Endothelial cell of umbilical vein (primary cell): ENCODE results near the gene ELMO1. TPM values are rescaled to one million over a fixed set of nuclear protein-coding genes. Genes with fewer than 3 reads are reported as not detected.

Experiments used
- BruUV-seq: library from RNA; stranded (reverse); fragments of 400-500 nt; replicated peaks from 2 replicates; lab custom pipeline; 2021; lab: Mats Ljungman, UMichigan
- CTCF ChIA-PET: fragments of 300-600, 350-600 bp; sonication (Branson Sonifier 250); formaldehyde crosslinking; loops from one replicate; lab custom pipeline; 2021; ENCODE audit warnings: antibody characterized with exemption, inconsistent platforms; lab: Charles Lee
- POLR2A ChIA-PET: fragments of 300-600, 350-600 bp; sonication (Branson Sonifier 250); formaldehyde crosslinking; loops from one replicate; lab custom pipeline; 2021; ENCODE audit warnings: antibody characterized with exemption, inconsistent platforms; lab: Charles Lee
- DNase-seq: peaks from one replicate; pipeline ENCODE4 v3.0.0-alpha.2; 2011; ENCODE audit warnings: low read depth, low spot score
- FAIRE-seq: peaks from 2 replicates; lab custom pipeline; 2011; peaks lifted over from hg19 to GRCh38; lab: Jason Lieb, UNC
- H2AFZ ChIP-seq: 2 replicates; pipeline ENCODE4 v1.6.0; 2012; ENCODE audit warnings: low read depth, low read length, control low read depth, inconsistent platforms
- H3K27ac ChIP-seq: 2 replicates; pipeline ENCODE4 v1.5.1; 2011; ENCODE audit warnings: low read depth, mild to moderate bottlenecking, control low read depth, low read length, moderate library complexity; ENCODE audit not compliant: insufficient read depth
- H3K27me3 ChIP-seq, 2 experiments: 2 replicates each; pipeline versions ENCODE4 v1.6.0 to v1.6.1; 2011; ENCODE audit warnings: low read length in 2 of 2, mixed read lengths in 1 of 2; ENCODE audit not compliant: control insufficient read depth in 2 of 2, insufficient read depth in 2 of 2
- H3K36me3 ChIP-seq, 2 experiments: 2 replicates in 1 of 2; 3 replicates in 1 of 2; pipeline ENCODE4 v1.5.1; 2011; ENCODE audit warnings: low read length in 2 of 2, mild to moderate bottlenecking in 1 of 2, moderate library complexity in 1 of 2; ENCODE audit not compliant: control insufficient read depth in 2 of 2, insufficient read depth in 2 of 2; ENCODE audit errors: extremely low read depth in 1 of 2
- H3K4me1 ChIP-seq: 3 replicates; pipeline ENCODE4 v1.5.1; 2011; ENCODE audit warnings: mild to moderate bottlenecking, low read length; ENCODE audit not compliant: control insufficient read depth, insufficient read depth; ENCODE audit errors: extremely low read depth
- H3K4me2 ChIP-seq: 2 replicates; pipeline ENCODE4 v1.6.1; 2011; ENCODE audit warnings: low read length, control low read depth, mixed read lengths; ENCODE audit not compliant: insufficient read depth
- H3K4me3 ChIP-seq, 3 experiments: fragments of 200-600 bp in 1 of 3; sonication (generic), shearing (Covaris generic) in 1 of 3; replicated peaks in 1 of 3; 2 replicates each; pipeline ENCODE4 v1.5.1; 2011 to 2016; ENCODE audit warnings: control low read depth in 3 of 3, low read length in 3 of 3, mild to moderate bottlenecking in 2 of 3, inconsistent platforms in 1 of 3, low read depth in 1 of 3, moderate library complexity in 1 of 3; ENCODE audit not compliant: insufficient read depth in 1 of 3
- H3K79me2 ChIP-seq: 2 replicates; pipeline ENCODE4 v1.6.0; 2012; ENCODE audit warnings: low read length, inconsistent platforms; ENCODE audit not compliant: control insufficient read depth, insufficient read depth
- H3K9ac ChIP-seq: replicated peaks from 2 replicates; pipeline ENCODE3; 2011; ENCODE audit warnings: low read length, control low read depth; ENCODE audit not compliant: insufficient read depth; ENCODE audit errors: extremely low read depth
- H3K9me1 ChIP-seq: replicated peaks from 3 replicates; pipeline ENCODE4 v1.6.0; 2011; ENCODE audit warnings: mild to moderate bottlenecking, low read length; ENCODE audit not compliant: control insufficient read depth, insufficient read depth; ENCODE audit errors: extremely low read depth
- H3K9me3 ChIP-seq: replicated peaks from 2 replicates; pipeline ENCODE4 v1.5.1; 2012; ENCODE audit warnings: low read length, inconsistent platforms; ENCODE audit not compliant: control insufficient read depth, insufficient read depth
- H4K20me1 ChIP-seq: replicated peaks from 2 replicates; pipeline ENCODE3; 2011; ENCODE audit warnings: mild to moderate bottlenecking, low read length; ENCODE audit not compliant: control insufficient read depth, insufficient read depth; ENCODE audit errors: extremely low read depth
- EZH2 ChIP-seq: IDR thresholded peaks from 2 replicates; pipeline ENCODE4 v1.6.1; 2012; ENCODE audit warnings: borderline replicate concordance, low read depth, mild to moderate bottlenecking, moderate library complexity, low read length, inconsistent platforms; ENCODE audit not compliant: severe bottlenecking
- FOS ChIP-seq: IDR thresholded peaks from 2 replicates; pipeline ENCODE4 v1.6.1; 2011; ENCODE audit warnings: mild to moderate bottlenecking, low read length, moderate library complexity, borderline replicate concordance; ENCODE audit not compliant: insufficient read depth
- GATA2 ChIP-seq: IDR thresholded peaks from 2 replicates; pipeline ENCODE4 v1.7.0; 2011; ENCODE audit warnings: low read depth, mild to moderate bottlenecking, moderate library complexity, mixed read lengths, low read length; ENCODE audit not compliant: insufficient read length, insufficient read depth
- JUN ChIP-seq: IDR thresholded peaks from 2 replicates; pipeline ENCODE4 v1.6.1; 2011; ENCODE audit warnings: borderline replicate concordance, low read depth; ENCODE audit not compliant: insufficient read length, insufficient read depth
- MAX ChIP-seq: IDR thresholded peaks from 2 replicates; pipeline ENCODE4 v1.6.1; 2011; ENCODE audit not compliant: insufficient read depth, insufficient read length
- MYC ChIP-seq: IDR thresholded peaks from one replicate; pipeline ENCODE4 v1.6.1; 2011; ENCODE audit warnings: mild to moderate bottlenecking, low read depth, low read length
- POLR2A ChIP-seq: IDR thresholded peaks from 2 replicates; pipeline ENCODE4 v1.6.1; 2012; ENCODE audit warnings: low read depth, mild to moderate bottlenecking, control low read depth, low read length
- POLR2AphosphoS5 ChIP-seq: IDR thresholded peaks from 2 replicates; pipeline ENCODE4 v1.6.1; 2012; ENCODE audit warnings: low read depth, mild to moderate bottlenecking, control low read depth, low read length, moderate library complexity; ENCODE audit not compliant: insufficient read depth
- dilution Hi-C: fragments of 300-500 bp; cut with MboI; formaldehyde crosslinking; loops from one replicate; pipeline ENCODE4 v1.15.0; 2019; ENCODE audit warnings: low sequenced_read_pairs; ENCODE audit not compliant: extremely low pct_ligation_motif_present
- intact Hi-C: fragments of 100-400 bp; cut with micrococcal nuclease; formaldehyde crosslinking; loops from one replicate; pipeline ENCODE4 v1.10.0; 2022
- polyA plus RNA-seq, 4 experiments: library from polyadenylated mRNA; depleted of rRNA in 3 of 4; stranded (reverse) in 3 of 4; unstranded in 1 of 4; fragments of >200 nt; gene quantifications; 2 replicates each; pipeline versions ENCODE4 v1.2.1 to v1.2.3, GENCODE V29; 2011 to 2012; ENCODE audit warnings: missing spikeins in 1 of 4
- total RNA-seq: library from RNA; stranded (reverse); gene quantifications from 2 replicates; pipeline ENCODE4 v1.2.3, GENCODE V29; 2021
- TF ChIP-seq, protein P1 (sequence below), 2 donors: IDR thresholded peaks; 1 replicate in 1 of 2; 2 replicates in 1 of 2; pipeline ENCODE4 v1.5.1; 2011; ENCODE audit warnings: low read length in 2 of 2, mild to moderate bottlenecking in 2 of 2, moderate library complexity in 2 of 2, control low read depth in 1 of 2, inconsistent platforms in 1 of 2, low read depth in 1 of 2; ENCODE audit not compliant: insufficient read depth in 1 of 2; ENCODE audit errors: extremely low read depth in 1 of 2

The ELMO1 gene
- total and polyA plus RNA-seq, 2 donors (not counting 3 experiments of a cell fraction or from before 2014, with no cell fraction given) = 17.0 to 30.6 TPM

GRCh38 chr7:36944838-36945237 is 503.8 kb downstream of the ELMO1 start:
- DNase-seq (no peak), FAIRE-seq (no peak)
- no peaks in the 10 kb centered on the region for H3K9me3 ChIP-seq
- CTCF ChIA-PET = no interaction called here
- no peak for TF ChIP-seq EZH2
- TF ChIP-seq MYC = no peak
- TF ChIP-seq MAX = no peak
- TF ChIP-seq, protein P1, sequence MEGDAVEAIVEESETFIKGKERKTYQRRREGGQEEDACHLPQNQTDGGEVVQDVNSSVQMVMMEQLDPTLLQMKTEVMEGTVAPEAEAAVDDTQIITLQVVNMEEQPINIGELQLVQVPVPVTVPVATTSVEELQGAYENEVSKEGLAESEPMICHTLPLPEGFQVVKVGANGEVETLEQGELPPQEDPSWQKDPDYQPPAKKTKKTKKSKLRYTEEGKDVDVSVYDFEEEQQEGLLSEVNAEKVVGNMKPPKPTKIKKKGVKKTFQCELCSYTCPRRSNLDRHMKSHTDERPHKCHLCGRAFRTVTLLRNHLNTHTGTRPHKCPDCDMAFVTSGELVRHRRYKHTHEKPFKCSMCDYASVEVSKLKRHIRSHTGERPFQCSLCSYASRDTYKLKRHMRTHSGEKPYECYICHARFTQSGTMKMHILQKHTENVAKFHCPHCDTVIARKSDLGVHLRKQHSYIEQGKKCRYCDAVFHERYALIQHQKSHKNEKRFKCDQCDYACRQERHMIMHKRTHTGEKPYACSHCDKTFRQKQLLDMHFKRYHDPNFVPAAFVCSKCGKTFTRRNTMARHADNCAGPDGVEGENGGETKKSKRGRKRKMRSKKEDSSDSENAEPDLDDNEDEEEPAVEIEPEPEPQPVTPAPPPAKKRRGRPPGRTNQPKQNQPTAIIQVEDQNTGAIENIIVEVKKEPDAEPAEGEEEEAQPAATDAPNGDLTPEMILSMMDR (IDR thresholded peaks at IDR 0.05; ENCODE audit: extremely low read depth in 1 of 2, insufficient read depth in 1 of 2, low read depth in 1 of 2, low read length in 2 of 2) = no peak
- TF ChIP-seq POLR2AphosphoS5 = no peak
- TF ChIP-seq JUN = no peak
- TF ChIP-seq GATA2 = no peak
- no peak for TF ChIP-seq POLR2A
- no peak for TF ChIP-seq FOS
- H3K4me1 ChIP-seq = no peaks in the 10 kb centered on the region
- H3K79me2 ChIP-seq = no peaks in the 10 kb centered on the region
- no peaks in the 10 kb centered on the region for H4K20me1 ChIP-seq
- POLR2A ChIA-PET = no interaction called here
- dilution Hi-C loops = no loop called here
- intact Hi-C loops = no loop called here
- no peaks in the 10 kb centered on the region for H3K27me3 ChIP-seq
- no peak overlapping the region for H3K4me2 ChIP-seq
- H3K27ac ChIP-seq = no peak overlapping the region
- no peak overlapping the region for H2AFZ ChIP-seq
- no peak overlapping the region for H3K9ac ChIP-seq
- BruUV-seq = no TSS peak
- H3K9me1 ChIP-seq = no peaks in the 10 kb centered on the region
- no peak overlapping the region for H3K4me3 ChIP-seq
- no peaks in the 10 kb centered on the region for H3K36me3 ChIP-seq
